Measurements from ENCODE around the gene FAM53B.

Gene FAM53B

GRCh38 chr10:124632064-124632531 is 112.1 kb downstream of the FAM53B start:
- DNase-seq (ENCODE audit: low read depth in 2 of 2, low spot score in 1 of 2): no peak

- no peak for DNase-seq (ENCODE audit: low read depth in 2 of 2, low spot score in 1 of 2)
These were observed 113.6 kb downstream of the FAM53B start for GRCh38 chr10:124630551-124630950.

- DNase-seq (ENCODE audit: low read depth in 2 of 2, low spot score in 1 of 2): no peak
These were observed 114.3 kb downstream of the FAM53B start for GRCh38 chr10:124629842-124630241.

- DNase-seq (ENCODE audit: low read depth in 2 of 2, low spot score in 1 of 2): no peak
These were observed 114.8 kb downstream of the FAM53B start for GRCh38 chr10:124629415-124629814.

GRCh38 chr10:124628676-124629021 is 115.5 kb downstream of the FAM53B start:
- no peak for DNase-seq (ENCODE audit: low read depth in 2 of 2, low spot score in 1 of 2)

- DNase-seq (ENCODE audit: low read depth in 2 of 2, low spot score in 1 of 2): no peak
These were observed 116.1 kb downstream of the FAM53B start for GRCh38 chr10:124627866-124628675.

- DNase-seq (ENCODE audit: low read depth in 2 of 2, low spot score in 1 of 2): no peak
These were observed 117.3 kb downstream of the FAM53B start for GRCh38 chr10:124626759-124627380.

GRCh38 chr10:124625831-124626238 is 118.3 kb downstream of the FAM53B start:
- no peak for DNase-seq (ENCODE audit: low read depth in 2 of 2, low spot score in 1 of 2)

- no peak for DNase-seq (ENCODE audit: low read depth in 2 of 2, low spot score in 1 of 2)
These were observed 119.3 kb downstream of the FAM53B start for GRCh38 chr10:124624895-124625294.

- no peak for DNase-seq (ENCODE audit: low read depth in 2 of 2, low spot score in 1 of 2)
These were observed 119.7 kb downstream of the FAM53B start for GRCh38 chr10:124624466-124624865.

- DNase-seq (ENCODE audit: low read depth in 2 of 2, low spot score in 1 of 2): no peak
These were observed 120.2 kb downstream of the FAM53B start for GRCh38 chr10:124624006-124624405.

GRCh38 chr10:124622866-124623536 is 121.2 kb downstream of the FAM53B start:
- no peak for DNase-seq (ENCODE audit: low read depth in 2 of 2, low spot score in 1 of 2)

GRCh38 chr10:124622158-124622557 is 122.0 kb downstream of the FAM53B start:
- DNase-seq (ENCODE audit: low read depth in 2 of 2, low spot score in 1 of 2): no peak

GRCh38 chr10:124621637-124622036 is 122.5 kb downstream of the FAM53B start:
- DNase-seq (ENCODE audit: low read depth in 2 of 2, low spot score in 1 of 2): no peak

GRCh38 chr10:124619802-124620490 is 124.2 kb downstream of the FAM53B start:
- DNase-seq (ENCODE audit: low read depth in 2 of 2, low spot score in 1 of 2): no peak

GRCh38 chr10:124619195-124619594 is 125.0 kb downstream of the FAM53B start:
- no peak for DNase-seq (ENCODE audit: low read depth in 2 of 2, low spot score in 1 of 2)

GRCh38 chr10:124618470-124619073 is 125.6 kb downstream of the FAM53B start:
- DNase-seq (ENCODE audit: low read depth in 2 of 2, low spot score in 1 of 2): no peak

GRCh38 chr10:124616836-124617130 is 127.4 kb downstream of the FAM53B start:
- DNase-seq (ENCODE audit: low read depth in 2 of 2, low spot score in 1 of 2): no peak

- no peak for DNase-seq (ENCODE audit: low read depth in 2 of 2, low spot score in 1 of 2)
These were observed 127.9 kb downstream of the FAM53B start for GRCh38 chr10:124616040-124616835.

- no peak for DNase-seq (ENCODE audit: low read depth in 2 of 2, low spot score in 1 of 2)
These were observed 128.9 kb downstream of the FAM53B start for GRCh38 chr10:124615259-124615658.
